ENCODE data around the gene CNTN4. TPM values are rescaled to one million over a fixed set of nuclear protein-coding genes. Genes with fewer than 3 reads are reported as not detected.

The CNTN4 gene
- polyA plus RNA-seq, 1 donor (not counting 4 experiments of a cell fraction or from before 2014, with no cell fraction given), result not detected

DNA sequence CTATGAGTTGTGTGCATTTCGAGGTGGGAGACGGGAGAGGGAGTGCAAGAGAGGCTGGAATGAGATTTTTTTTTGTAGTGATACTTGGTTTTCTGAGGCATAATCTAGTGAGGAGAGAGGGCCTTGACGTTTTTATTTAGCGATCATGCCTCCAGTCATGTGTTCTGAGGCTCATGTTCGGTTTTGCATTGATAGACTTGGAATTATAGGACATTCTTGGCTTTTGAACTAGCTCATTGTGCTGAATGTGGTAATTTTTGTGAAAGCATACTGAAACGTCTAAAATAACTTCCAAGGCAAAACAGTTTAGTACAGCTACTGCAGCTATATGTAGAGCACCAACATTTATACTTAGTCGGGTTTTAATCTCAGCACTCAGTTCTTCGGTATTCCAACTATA, 408.1 kb downstream of the CNTN4 start:
- no peak for DNase-seq (ENCODE audit: low read depth, low spot score)
- no peaks in the 10 kb centered on the region for H3K27me3 ChIP-seq (ENCODE audit: control insufficient read depth, extremely low read depth, insufficient read depth, low read length)
- H3K27ac ChIP-seq (ENCODE audit: control insufficient read depth, insufficient read depth, low read length), result no peak overlapping the region
- TF ChIP-seq EZH2 (IDR thresholded peaks at IDR 0.05; ENCODE audit: low read length), result no peak
- TF ChIP-seq, protein P1, sequence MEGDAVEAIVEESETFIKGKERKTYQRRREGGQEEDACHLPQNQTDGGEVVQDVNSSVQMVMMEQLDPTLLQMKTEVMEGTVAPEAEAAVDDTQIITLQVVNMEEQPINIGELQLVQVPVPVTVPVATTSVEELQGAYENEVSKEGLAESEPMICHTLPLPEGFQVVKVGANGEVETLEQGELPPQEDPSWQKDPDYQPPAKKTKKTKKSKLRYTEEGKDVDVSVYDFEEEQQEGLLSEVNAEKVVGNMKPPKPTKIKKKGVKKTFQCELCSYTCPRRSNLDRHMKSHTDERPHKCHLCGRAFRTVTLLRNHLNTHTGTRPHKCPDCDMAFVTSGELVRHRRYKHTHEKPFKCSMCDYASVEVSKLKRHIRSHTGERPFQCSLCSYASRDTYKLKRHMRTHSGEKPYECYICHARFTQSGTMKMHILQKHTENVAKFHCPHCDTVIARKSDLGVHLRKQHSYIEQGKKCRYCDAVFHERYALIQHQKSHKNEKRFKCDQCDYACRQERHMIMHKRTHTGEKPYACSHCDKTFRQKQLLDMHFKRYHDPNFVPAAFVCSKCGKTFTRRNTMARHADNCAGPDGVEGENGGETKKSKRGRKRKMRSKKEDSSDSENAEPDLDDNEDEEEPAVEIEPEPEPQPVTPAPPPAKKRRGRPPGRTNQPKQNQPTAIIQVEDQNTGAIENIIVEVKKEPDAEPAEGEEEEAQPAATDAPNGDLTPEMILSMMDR (optimal IDR thresholded peaks at IDR 0.05 in 1 of 3, IDR thresholded peaks at IDR 0.05 in 1 of 3, conservative IDR thresholded peaks at IDR 0.05 in 1 of 3; ENCODE audit: extremely low read depth in 1 of 3, insufficient read depth in 2 of 3, low read length in 3 of 3), result no peak
- H4K20me1 ChIP-seq (ENCODE audit: control insufficient read depth, extremely low read depth, insufficient read depth, low read length), result no peaks in the 10 kb centered on the region
- H3K36me3 ChIP-seq (ENCODE audit: control insufficient read depth in 2 of 2, extremely low read depth in 1 of 2, insufficient read depth in 2 of 2, low read length in 2 of 2), result no peaks in the 10 kb centered on the region
- no peak overlapping the region for H3K4me3 ChIP-seq (ENCODE audit: control insufficient read depth in 2 of 3, extremely low read depth in 1 of 3, insufficient read depth in 2 of 3, low read depth in 1 of 3, low read length in 3 of 3)
- dilution Hi-C loops (cut with MboI; ENCODE audit: extremely low pct_ligation_motif_present, low sequenced_read_pairs), result no loop called here
- no peak overlapping the region for H2AFZ ChIP-seq (ENCODE audit: control insufficient read depth, low read length)
- H3K9me3 ChIP-seq (ENCODE audit: control insufficient read depth, low read depth, low read length), result no peaks in the 10 kb centered on the region
- H3K9ac ChIP-seq (ENCODE audit: control insufficient read depth, extremely low read depth, insufficient read depth, low read length), result no peak overlapping the region
- no peak for FAIRE-seq
- H3K4me1 ChIP-seq (ENCODE audit: control insufficient read depth, extremely low read depth, insufficient read depth, low read length), result no peaks in the 10 kb centered on the region
- no peaks in the 10 kb centered on the region for H3K9me1 ChIP-seq (ENCODE audit: control insufficient read depth, extremely low read depth, insufficient read depth, low read length)
- no peaks in the 10 kb centered on the region for H3K79me2 ChIP-seq (ENCODE audit: control insufficient read depth, insufficient read depth, low read length)
- H3K4me2 ChIP-seq (ENCODE audit: control insufficient read depth, extremely low read depth, insufficient read depth, low read depth, low read length), result no peak overlapping the region

DNA sequence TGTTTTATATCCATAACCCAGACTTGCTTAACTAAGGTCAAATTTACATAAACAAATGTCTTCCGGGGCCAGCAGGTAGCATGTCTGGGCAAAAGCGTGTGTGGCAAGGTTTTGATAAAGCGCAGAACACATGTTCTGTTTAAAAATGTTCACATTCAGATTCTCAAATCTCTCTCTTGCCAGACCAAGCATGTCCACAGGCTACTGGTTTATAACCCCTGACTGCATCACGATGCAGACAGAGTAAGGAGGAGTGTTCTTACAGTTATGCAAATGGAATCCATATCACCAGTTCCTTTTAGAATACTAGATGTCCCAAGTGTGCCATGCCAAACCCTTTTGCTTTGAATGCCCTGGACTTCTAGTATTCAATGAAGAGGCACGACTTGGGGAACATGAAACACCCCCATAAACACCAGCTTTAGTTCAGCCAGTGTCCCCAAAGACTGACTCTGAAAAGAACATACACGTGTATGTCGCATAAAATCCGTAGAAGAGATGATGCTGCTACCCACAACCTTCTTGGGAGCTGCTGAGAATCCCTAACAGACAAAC, 412.0 kb downstream of the CNTN4 start:
- dilution Hi-C loops (cut with MboI; ENCODE audit: extremely low pct_ligation_motif_present, low sequenced_read_pairs), result no loop called here
- FAIRE-seq (no peak), DNase-seq (ENCODE audit: low read depth, low spot score) (no peak)
- H3K27ac ChIP-seq (ENCODE audit: control insufficient read depth, insufficient read depth, low read length), result no peak overlapping the region
- H4K20me1 ChIP-seq (ENCODE audit: control insufficient read depth, extremely low read depth, insufficient read depth, low read length), result no peaks in the 10 kb centered on the region
- TF ChIP-seq, protein P1 (optimal IDR thresholded peaks at IDR 0.05 in 1 of 3, IDR thresholded peaks at IDR 0.05 in 1 of 3, conservative IDR thresholded peaks at IDR 0.05 in 1 of 3; ENCODE audit: extremely low read depth in 1 of 3, insufficient read depth in 2 of 3, low read length in 3 of 3), result no peak
- TF ChIP-seq EZH2 (IDR thresholded peaks at IDR 0.05; ENCODE audit: low read length), result no peak
- no peaks in the 10 kb centered on the region for H3K36me3 ChIP-seq (ENCODE audit: control insufficient read depth in 2 of 2, extremely low read depth in 1 of 2, insufficient read depth in 2 of 2, low read length in 2 of 2)
- H3K4me1 ChIP-seq (ENCODE audit: control insufficient read depth, extremely low read depth, insufficient read depth, low read length), result no peaks in the 10 kb centered on the region
- no peaks in the 10 kb centered on the region for H3K79me2 ChIP-seq (ENCODE audit: control insufficient read depth, insufficient read depth, low read length)
- H3K4me3 ChIP-seq (ENCODE audit: control insufficient read depth in 2 of 3, extremely low read depth in 1 of 3, insufficient read depth in 2 of 3, low read depth in 1 of 3, low read length in 3 of 3), result no peak overlapping the region
- no peak overlapping the region for H3K9ac ChIP-seq (ENCODE audit: control insufficient read depth, extremely low read depth, insufficient read depth, low read length)
- H3K4me2 ChIP-seq (ENCODE audit: control insufficient read depth, extremely low read depth, insufficient read depth, low read depth, low read length), result no peak overlapping the region
- no peaks in the 10 kb centered on the region for H3K9me3 ChIP-seq (ENCODE audit: control insufficient read depth, low read depth, low read length)
- no peaks in the 10 kb centered on the region for H3K27me3 ChIP-seq (ENCODE audit: control insufficient read depth, extremely low read depth, insufficient read depth, low read length)
- H2AFZ ChIP-seq (ENCODE audit: control insufficient read depth, low read length), result no peak overlapping the region
- no peaks in the 10 kb centered on the region for H3K9me1 ChIP-seq (ENCODE audit: control insufficient read depth, extremely low read depth, insufficient read depth, low read length)

All from keratinocyte (primary cell).